CD4-positive, CD25-positive, alpha-beta regulatory T cell (primary cell): Measurements from ENCODE around the gene WNK2. TPM values are rescaled to one million over a fixed set of nuclear protein-coding genes. Genes with fewer than 3 reads are reported as not detected.

Source experiments
- ATAC-seq, 2 donors: fragments of 150-1000 bp; cut with Tn5 transposase; one replicate each; pipeline ENCODE4 v1.10.0; 2021; ENCODE audit warnings: low read depth in 2 of 2, moderate number of reproducible peaks in 2 of 2, moderate library complexity in 1 of 2
- DNase-seq, 3 donors: peaks; one replicate each; pipeline versions ENCODE4 v3.0.0 to v3.0.0-alpha.2; 2012 to 2022; ENCODE audit warnings: mixed read lengths in 1 of 3
- H3K27ac ChIP-seq: one replicate; pipeline ENCODE4 v1.7.0; 2013; ENCODE audit warnings: mild to moderate bottlenecking, low read length; ENCODE audit not compliant: insufficient read depth, poor library complexity, severe bottlenecking
- H3K27me3 ChIP-seq: one replicate; pipeline ENCODE4 v1.7.0; 2013; ENCODE audit warnings: low read length; ENCODE audit not compliant: control insufficient read depth, insufficient read depth
- H3K36me3 ChIP-seq: one replicate; pipeline ENCODE4 v1.7.0; 2013; ENCODE audit warnings: mild to moderate bottlenecking, low read length, moderate library complexity; ENCODE audit not compliant: control insufficient read depth, insufficient read depth
- H3K4me1 ChIP-seq: 2 replicates; pipeline ENCODE4 v1.7.0; 2013; ENCODE audit warnings: mild to moderate bottlenecking, low read length; ENCODE audit not compliant: insufficient read depth, control insufficient read depth, poor library complexity, severe bottlenecking
- H3K4me3 ChIP-seq: one replicate; pipeline ENCODE4 v1.7.0; 2013; ENCODE audit warnings: low read depth, mild to moderate bottlenecking, low read length, moderate library complexity
- H3K9me3 ChIP-seq, 2 experiments: 1 replicate in 1 of 2; 2 replicates in 1 of 2; pipeline ENCODE4 v1.7.0; 2013; ENCODE audit warnings: low read length in 2 of 2, mild to moderate bottlenecking in 1 of 2, moderate library complexity in 1 of 2; ENCODE audit not compliant: control insufficient read depth in 2 of 2
- H3K27ac Mint-ChIP-seq, 3 donors: one replicate each; pipeline ENCODE4 v1.8.0; 2020 to 2022; ENCODE audit warnings: mild to moderate bottlenecking in 3 of 3, mixed read lengths in 3 of 3, moderate library complexity in 2 of 3
- H3K27me3 Mint-ChIP-seq: one replicate; pipeline ENCODE4 v1.8.0; 2022; ENCODE audit warnings: mild to moderate bottlenecking, mixed read lengths
- H3K36me3 Mint-ChIP-seq: one replicate; pipeline ENCODE4 v1.8.0; 2020; ENCODE audit warnings: mixed read lengths
- H3K4me1 Mint-ChIP-seq, 4 donors: one replicate each; pipeline ENCODE4 v1.8.0; 2020 to 2022; ENCODE audit warnings: mixed read lengths in 4 of 4, mild to moderate bottlenecking in 1 of 4
- H3K4me3 Mint-ChIP-seq, 4 donors: one replicate each; pipeline ENCODE4 v1.8.0; 2020 to 2022; ENCODE audit warnings: mild to moderate bottlenecking in 4 of 4, mixed read lengths in 4 of 4, moderate library complexity in 3 of 4
- H3K9me3 Mint-ChIP-seq, 7 donors: one replicate each; pipeline ENCODE4 v1.8.0; 2020 to 2022; ENCODE audit warnings: mixed read lengths in 7 of 7, mild to moderate bottlenecking in 3 of 7, moderate library complexity in 2 of 7
- polyA plus RNA-seq, 4 donors: library from polyadenylated mRNA; unstranded; fragments of 300-500 nt; fragmentation: Illumina TruSeq; gene quantifications; one replicate each; pipeline ENCODE4 v1.2.3, GENCODE V29; 2021
- total RNA-seq: library from RNA; stranded (reverse); gene quantifications from one replicate; pipeline ENCODE4 v1.2.3, GENCODE V29; 2022

The WNK2 gene
- total and polyA plus RNA-seq, 5 donors from 2014 or later: 0.22 TPM; not detected in 4

GRCh38 chr9:93183131-93183662 is 742 bp upstream of the WNK2 start:
- Histone ChIP-seq H3K4me1 (peaks cover 16% of the 10 kb centered on the region), H3K9me3 (no peaks in the 10 kb centered on the region), H3K4me3 (peak overlapping the region; percentile 37), H3K27ac (no peak overlapping the region), H3K27me3 (peaks cover 7% of the 10 kb centered on the region), H3K36me3 (no peaks in the 10 kb centered on the region)
- Mint-ChIP-seq H3K4me3 (peak overlapping the region; percentile 38 to 77 (median 76)), H3K27ac (no peak overlapping the region), H3K36me3 (no peaks in the 10 kb centered on the region), H3K4me1 (peaks cover 0 to 16% (median 5%) of the 10 kb centered on the region in 4 donors), H3K9me3 (no peaks in the 10 kb centered on the region), H3K27me3 (peaks cover 60% of the 10 kb centered on the region)
- DNase-seq: no peak
- ATAC-seq: no peak

DNA sequence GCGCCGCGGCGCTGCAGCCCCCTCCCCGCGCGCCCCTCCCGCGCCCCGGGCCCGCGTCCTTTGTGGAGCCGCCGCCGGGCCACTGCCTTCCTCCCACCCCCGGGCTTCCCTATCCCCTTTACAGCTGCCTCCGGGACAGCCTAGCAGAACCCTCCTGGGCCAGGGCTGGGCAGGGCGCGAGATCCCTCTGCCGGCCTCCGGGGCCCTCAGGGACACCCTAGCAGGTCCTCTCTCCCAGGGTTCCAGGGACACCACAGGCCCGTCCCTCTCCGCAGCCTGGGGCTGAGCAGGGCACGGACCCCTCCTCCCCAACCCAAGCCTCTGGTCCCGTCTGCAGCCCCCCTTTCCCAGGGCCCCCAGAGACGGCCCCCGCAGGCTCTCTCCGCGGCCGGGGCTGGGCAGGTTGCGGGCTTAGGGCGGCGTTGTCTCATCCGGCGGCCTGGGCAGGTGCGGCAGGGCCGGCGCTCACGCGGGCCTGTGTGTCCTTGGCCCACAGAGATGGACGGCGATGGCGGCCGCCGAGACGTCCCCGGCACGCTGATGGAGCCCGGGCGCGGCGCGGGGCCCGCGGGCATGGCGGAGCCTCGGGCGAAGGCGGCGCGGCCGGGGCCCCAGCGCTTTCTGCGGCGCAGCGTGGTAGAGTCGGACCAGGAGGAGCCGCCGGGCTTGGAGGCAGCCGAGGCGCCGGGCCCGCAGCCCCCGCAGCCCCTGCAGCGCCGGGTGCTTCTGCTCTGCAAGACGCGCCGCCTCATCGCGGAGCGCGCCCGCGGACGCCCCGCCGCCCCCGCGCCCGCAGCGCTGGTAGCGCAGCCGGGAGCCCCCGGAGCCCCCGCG is 710 bp downstream of the WNK2 start:
- no peak for DNase-seq
- H3K4me3 Mint-ChIP-seq: peak overlapping the region in 3 of 4 donors; percentile 59 to 74 (median 72)
- peaks cover 0 to 16% (median 5%) of the 10 kb centered on the region in 4 donors for H3K4me1 Mint-ChIP-seq
- Histone ChIP-seq H3K9me3 (no peaks in the 10 kb centered on the region), H3K27ac (no peak overlapping the region), H3K27me3 (peaks cover 7% of the 10 kb centered on the region), H3K36me3 (no peaks in the 10 kb centered on the region), H3K4me3 (no peak overlapping the region), H3K4me1 (peaks cover 16% of the 10 kb centered on the region)
- no peaks in the 10 kb centered on the region for H3K9me3 Mint-ChIP-seq
- no peaks in the 10 kb centered on the region for H3K36me3 Mint-ChIP-seq
- peak in 1 of 2 donors; percentile 23 for ATAC-seq
- H3K27me3 Mint-ChIP-seq: peaks cover 55% of the 10 kb centered on the region
- H3K27ac Mint-ChIP-seq: no peak overlapping the region

GRCh38 chr9:93185266-93186214 is 1.6 kb downstream of the WNK2 start:
- H3K27me3 ChIP-seq: peaks cover 7% of the 10 kb centered on the region
- H3K27ac Mint-ChIP-seq: no peak overlapping the region

DNA sequence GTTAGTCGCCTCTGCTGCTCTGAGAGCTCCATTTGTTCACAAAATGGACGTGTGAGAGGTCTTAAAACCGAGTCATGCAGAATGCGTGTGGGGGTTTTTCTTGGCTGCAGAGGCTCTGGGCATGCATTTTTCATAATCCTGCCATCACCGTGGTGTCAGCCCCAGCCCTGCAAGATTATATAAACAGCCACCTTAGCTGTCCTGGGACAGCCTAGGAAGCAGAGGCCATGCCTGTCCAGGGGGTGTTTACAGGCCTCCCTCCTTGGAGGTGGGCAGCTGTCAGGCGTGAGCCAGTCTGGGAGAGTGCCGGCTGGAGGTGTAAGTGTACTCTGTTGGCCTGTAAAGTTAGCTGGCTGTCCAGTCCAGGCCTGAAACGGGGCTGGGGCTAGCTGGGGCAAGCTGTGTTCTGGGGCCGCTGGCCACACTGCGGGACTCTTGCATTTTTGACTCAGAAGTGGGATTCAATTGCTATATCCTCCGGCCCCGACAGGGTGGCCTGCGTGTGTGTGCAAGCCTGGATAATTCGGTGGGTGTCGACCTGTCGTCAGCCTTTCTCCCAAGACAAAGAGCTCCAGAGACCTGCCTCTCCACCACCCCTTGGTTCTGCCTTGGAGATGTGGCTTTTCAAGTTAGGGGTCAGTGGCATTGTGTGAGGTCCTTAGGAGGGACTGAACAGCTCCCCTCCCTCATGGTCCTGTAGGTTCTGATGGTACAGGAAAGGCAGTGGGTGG is 2.4 kb downstream of the WNK2 start:
- Mint-ChIP-seq H3K36me3 (no peaks in the 10 kb centered on the region), H3K9me3 (no peaks in the 10 kb centered on the region), H3K27me3 (peaks cover 44% of the 10 kb centered on the region), H3K4me1 (peaks cover 0 to 16% (median 5%) of the 10 kb centered on the region in 4 donors), H3K27ac (no peak overlapping the region), H3K4me3 (peak overlapping the region in 3 of 4 donors; percentile 70 to 80 (median 78))
- Histone ChIP-seq H3K27me3 (peaks cover 7% of the 10 kb centered on the region), H3K4me3 (no peak overlapping the region), H3K9me3 (no peaks in the 10 kb centered on the region), H3K27ac (no peak overlapping the region), H3K36me3 (no peaks in the 10 kb centered on the region), H3K4me1 (peaks cover 16% of the 10 kb centered on the region)
- ATAC-seq (no peak), DNase-seq (no peak)

More at GRCh38 chr9:93185266-93186214, 1.6 kb downstream of the WNK2 start:
- H3K4me1 Mint-ChIP-seq: peaks cover 0 to 16% (median 5%) of the 10 kb centered on the region in 4 donors
- H3K36me3 ChIP-seq: no peaks in the 10 kb centered on the region
- no peaks in the 10 kb centered on the region for H3K9me3 Mint-ChIP-seq
- H3K27ac ChIP-seq: no peak overlapping the region
- H3K27me3 Mint-ChIP-seq: peaks cover 46% of the 10 kb centered on the region
- H3K9me3 ChIP-seq: no peaks in the 10 kb centered on the region
- H3K4me3 Mint-ChIP-seq: peak overlapping the region; percentile 44 to 80 (median 76)
- DNase-seq: no peak
- no peak for ATAC-seq
- peaks cover 16% of the 10 kb centered on the region for H3K4me1 ChIP-seq
- no peak overlapping the region for H3K4me3 ChIP-seq
- H3K36me3 Mint-ChIP-seq: no peaks in the 10 kb centered on the region

DNA sequence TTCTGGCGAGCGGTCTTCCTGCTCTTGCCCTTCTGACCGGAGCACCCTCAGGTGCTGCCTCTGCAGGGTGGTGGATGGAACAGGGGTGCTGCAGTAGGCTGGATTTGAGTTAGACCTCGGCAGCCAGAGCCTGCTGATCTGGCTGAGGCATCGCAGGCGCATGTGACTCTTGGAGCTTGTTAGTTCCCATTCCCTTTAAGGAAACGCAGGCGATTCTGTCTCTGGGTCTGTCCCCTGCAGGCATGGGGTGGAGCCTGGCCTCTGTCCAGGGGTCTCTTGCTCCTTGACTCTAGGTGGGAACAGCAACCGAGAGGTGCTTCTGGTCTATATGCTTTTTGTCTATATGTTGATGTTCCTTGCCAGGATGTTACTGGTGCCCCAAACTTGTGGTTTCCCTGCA is 3.1 kb downstream of the WNK2 start:
- H3K4me3 Mint-ChIP-seq: no peak overlapping the region
- Histone ChIP-seq H3K36me3 (no peaks in the 10 kb centered on the region), H3K9me3 (no peaks in the 10 kb centered on the region), H3K4me3 (no peak overlapping the region), H3K27me3 (peaks cover 7% of the 10 kb centered on the region), H3K27ac (no peak overlapping the region), H3K4me1 (peaks cover 16% of the 10 kb centered on the region)
- H3K27me3 Mint-ChIP-seq: peaks cover 40% of the 10 kb centered on the region
- no peaks in the 10 kb centered on the region for H3K9me3 Mint-ChIP-seq
- H3K4me1 Mint-ChIP-seq: peaks cover 0 to 16% (median 5%) of the 10 kb centered on the region in 4 donors
- H3K36me3 Mint-ChIP-seq: no peaks in the 10 kb centered on the region
- ATAC-seq (no peak), DNase-seq (no peak)
- H3K27ac Mint-ChIP-seq: no peak overlapping the region

- Histone ChIP-seq H3K27me3 (peaks cover 3% of the 10 kb centered on the region), H3K9me3 (no peaks in the 10 kb centered on the region), H3K36me3 (no peaks in the 10 kb centered on the region), H3K4me3 (no peak overlapping the region), H3K4me1 (peaks cover 16% of the 10 kb centered on the region), H3K27ac (no peak overlapping the region)
- H3K36me3 Mint-ChIP-seq: no peaks in the 10 kb centered on the region
- H3K9me3 Mint-ChIP-seq: no peaks in the 10 kb centered on the region
- peaks cover 0 to 15% (median 5%) of the 10 kb centered on the region in 4 donors for H3K4me1 Mint-ChIP-seq
- peaks cover 39% of the 10 kb centered on the region for H3K27me3 Mint-ChIP-seq
- DNase-seq (no peak), ATAC-seq (no peak)
- no peak overlapping the region for H3K27ac Mint-ChIP-seq
- peak overlapping the region in 1 of 4 donors; percentile 72 for H3K4me3 Mint-ChIP-seq
Observed at GRCh38 chr9:93187574-93187973, 3.6 kb downstream of the WNK2 start.
